ENCODE results near the gene NEU4.
"Not testable (repeated sequence)": the region's sequence is repeated elsewhere in the genome, so short reads cannot be mapped to it uniquely, and the experiment has no call there.

The NEU4 gene

GRCh38 chr2:241812730-241813643 is 4.0 kb downstream of the NEU4 start:
- no peak overlapping the region for H3K4me3 Mint-ChIP-seq

DNA sequence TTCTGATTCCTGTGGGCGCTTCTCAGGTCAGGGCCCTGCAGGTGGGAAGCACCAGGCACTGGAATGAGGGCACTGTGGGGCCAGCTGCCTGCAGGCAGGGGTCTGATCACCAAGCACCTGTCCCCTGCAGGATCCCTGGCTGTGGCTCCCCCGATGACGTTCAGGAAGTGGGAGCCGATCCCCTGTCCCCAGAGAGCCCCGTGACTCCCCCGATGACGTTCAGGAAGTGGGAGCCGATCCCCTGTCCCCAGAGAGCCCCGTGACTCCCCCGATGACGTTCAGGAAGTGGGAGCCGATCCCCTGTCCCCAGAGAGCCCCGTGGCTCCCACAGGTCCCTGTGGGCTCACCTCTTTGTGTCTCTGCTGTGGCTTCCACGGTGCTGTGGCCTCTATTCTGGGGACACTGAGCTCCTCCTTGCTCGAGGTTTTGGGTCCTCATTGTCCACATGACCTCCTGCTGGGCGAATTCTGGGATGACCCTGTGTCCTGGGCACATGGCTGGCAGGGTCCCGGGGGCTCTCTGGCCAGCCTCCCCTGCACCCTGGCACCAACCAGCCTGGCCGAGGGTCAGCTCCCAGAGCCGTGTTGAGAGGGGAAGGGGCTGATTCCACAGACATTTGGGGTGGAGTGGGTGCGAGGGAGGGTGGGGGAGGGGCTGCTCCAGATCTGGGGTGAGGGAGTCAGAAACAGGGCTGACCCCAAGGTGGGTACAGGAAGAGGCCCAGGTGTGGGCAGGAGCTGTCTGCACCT is 4.8 kb downstream of the NEU4 start:
- DNase-seq = peak; percentile 29
- H3K9me3 Mint-ChIP-seq = no peaks in the 10 kb centered on the region
- no peak overlapping the region for H3K27ac Mint-ChIP-seq
- H3K36me3 Mint-ChIP-seq (ENCODE audit: low read depth) = no peaks in the 10 kb centered on the region
- peaks cover 18% of the 10 kb centered on the region for H3K27me3 Mint-ChIP-seq
- H3K4me1 Mint-ChIP-seq (ENCODE audit: low read depth) = peaks cover 8% of the 10 kb centered on the region
- H3K4me3 Mint-ChIP-seq = no peak overlapping the region

More at GRCh38 chr2:241812730-241813643, 4.0 kb downstream of the NEU4 start:
- Mint-ChIP-seq H3K27me3 (peaks cover 23% of the 10 kb centered on the region), H3K9me3 (no peaks in the 10 kb centered on the region), H3K36me3 (ENCODE audit: low read depth) (no peaks in the 10 kb centered on the region), H3K27ac (no peak overlapping the region), H3K4me1 (ENCODE audit: low read depth) (peaks cover 8% of the 10 kb centered on the region)
- no peak for DNase-seq

DNA sequence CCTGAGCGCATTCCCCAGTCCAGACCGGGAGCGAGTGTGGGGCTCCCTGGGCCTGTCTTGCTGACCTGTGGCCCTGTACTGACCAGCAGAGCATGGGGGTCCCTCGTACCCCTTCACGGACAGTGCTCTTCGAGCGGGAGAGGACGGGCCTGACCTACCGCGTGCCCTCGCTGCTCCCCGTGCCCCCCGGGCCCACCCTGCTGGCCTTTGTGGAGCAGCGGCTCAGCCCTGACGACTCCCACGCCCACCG is 5.3 kb downstream of the NEU4 start:
- Mint-ChIP-seq H3K9me3 (no peaks in the 10 kb centered on the region), H3K27ac (no peak overlapping the region), H3K4me1 (ENCODE audit: low read depth) (peaks cover 8% of the 10 kb centered on the region), H3K36me3 (ENCODE audit: low read depth) (no peaks in the 10 kb centered on the region), H3K27me3 (peaks cover 13% of the 10 kb centered on the region), H3K4me3 (no peak overlapping the region)
- no peak for DNase-seq

GRCh38 chr2:241814643-241815476 is 5.9 kb downstream of the NEU4 start:
- no peak overlapping the region for H3K4me3 Mint-ChIP-seq
- H3K36me3 Mint-ChIP-seq (ENCODE audit: low read depth) = no peaks in the 10 kb centered on the region
- no peak for DNase-seq
- H3K4me1 Mint-ChIP-seq (ENCODE audit: low read depth) = peaks cover 8% of the 10 kb centered on the region
- no peak overlapping the region for H3K27ac Mint-ChIP-seq
- peaks cover 13% of the 10 kb centered on the region for H3K27me3 Mint-ChIP-seq
- no peaks in the 10 kb centered on the region for H3K9me3 Mint-ChIP-seq

GRCh38 chr2:241815477-241816430 is 6.8 kb downstream of the NEU4 start:
- Mint-ChIP-seq H3K36me3 (ENCODE audit: low read depth) (no peaks in the 10 kb centered on the region), H3K9me3 (no peaks in the 10 kb centered on the region), H3K4me3 (no peak overlapping the region), H3K4me1 (ENCODE audit: low read depth) (peaks cover 8% of the 10 kb centered on the region), H3K27me3 (peaks cover 13% of the 10 kb centered on the region), H3K27ac (no peak overlapping the region)
- DNase-seq = no peak

DNA sequence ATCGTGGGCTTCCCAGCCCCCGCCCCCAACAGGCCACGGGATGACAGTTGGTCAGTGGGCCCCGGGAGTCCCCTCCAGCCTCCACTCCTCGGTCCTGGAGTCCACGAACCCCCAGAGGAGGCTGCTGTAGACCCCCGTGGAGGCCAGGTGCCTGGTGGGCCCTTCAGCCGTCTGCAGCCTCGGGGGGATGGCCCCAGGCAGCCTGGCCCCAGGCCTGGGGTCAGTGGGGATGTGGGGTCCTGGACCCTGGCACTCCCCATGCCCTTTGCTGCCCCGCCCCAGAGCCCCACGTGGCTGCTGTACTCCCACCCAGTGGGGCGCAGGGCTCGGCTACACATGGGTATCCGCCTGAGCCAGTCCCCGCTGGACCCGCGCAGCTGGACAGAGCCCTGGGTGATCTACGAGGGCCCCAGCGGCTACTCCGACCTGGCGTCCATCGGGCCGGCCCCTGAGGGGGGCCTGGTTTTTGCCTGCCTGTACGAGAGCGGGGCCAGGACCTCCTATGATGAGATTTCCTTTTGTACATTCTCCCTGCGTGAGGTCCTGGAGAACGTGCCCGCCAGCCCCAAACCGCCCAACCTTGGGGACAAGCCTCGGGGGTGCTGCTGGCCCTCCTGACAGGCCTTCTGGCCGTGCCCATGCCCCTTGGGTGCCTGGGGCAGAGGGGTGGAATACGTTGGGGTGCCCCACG is 7.6 kb downstream of the NEU4 start:
- no peak overlapping the region for H3K4me3 Mint-ChIP-seq
- peaks cover 12% of the 10 kb centered on the region for H3K4me1 Mint-ChIP-seq (ENCODE audit: low read depth)
- no peak overlapping the region for H3K27ac Mint-ChIP-seq
- no peaks in the 10 kb centered on the region for H3K36me3 Mint-ChIP-seq (ENCODE audit: low read depth)
- no peak for DNase-seq
- no peaks in the 10 kb centered on the region for H3K9me3 Mint-ChIP-seq
- peaks cover 13% of the 10 kb centered on the region for H3K27me3 Mint-ChIP-seq

DNA sequence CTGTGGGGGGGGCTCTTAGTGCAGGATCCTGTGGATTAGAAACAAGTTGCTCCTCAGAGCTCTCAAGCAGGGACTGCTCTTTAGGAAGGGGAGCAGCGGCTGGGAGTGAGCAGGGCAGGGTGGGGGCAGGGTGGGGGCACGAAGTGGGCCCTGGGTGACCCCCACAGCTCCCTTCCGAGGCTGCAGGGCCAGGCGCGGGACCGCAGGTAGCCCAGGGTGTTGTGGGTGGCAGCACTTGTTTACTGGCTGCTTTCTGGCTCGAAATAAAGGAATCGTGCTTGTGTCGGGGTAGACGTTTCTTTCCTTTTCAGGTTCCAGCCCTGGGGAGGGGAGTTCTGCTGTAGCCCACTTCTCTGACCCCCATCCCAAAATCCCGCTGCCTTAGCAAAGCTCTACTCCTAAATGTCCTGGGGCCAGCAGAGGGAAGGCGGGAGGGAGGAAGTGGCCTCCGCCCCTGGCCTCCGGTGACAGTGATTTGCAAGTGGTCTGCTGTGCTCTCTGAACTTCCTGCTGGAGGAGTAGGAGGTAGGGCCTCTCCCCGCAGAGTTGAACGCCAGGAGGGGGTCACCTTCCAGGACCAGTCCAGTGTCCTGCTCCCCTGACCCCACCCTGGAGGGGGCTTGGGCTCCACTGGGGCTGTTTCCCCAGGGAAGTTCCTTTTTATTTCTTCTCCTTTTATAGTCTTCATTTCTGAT is 8.3 kb downstream of the NEU4 start:
- DNase-seq = no peak
- no peak overlapping the region for H3K27ac Mint-ChIP-seq
- H3K27me3 Mint-ChIP-seq = peaks cover 13% of the 10 kb centered on the region
- H3K36me3 Mint-ChIP-seq (ENCODE audit: low read depth) = no peaks in the 10 kb centered on the region
- H3K4me1 Mint-ChIP-seq (ENCODE audit: low read depth) = peaks cover 14% of the 10 kb centered on the region
- no peak overlapping the region for H3K4me3 Mint-ChIP-seq
- H3K9me3 Mint-ChIP-seq = no peaks in the 10 kb centered on the region

GRCh38 chr2:241817821-241818215 is 8.8 kb downstream of the NEU4 start:
- H3K27me3 Mint-ChIP-seq = peaks cover 13% of the 10 kb centered on the region
- not testable (repeated sequence) for H3K4me3 Mint-ChIP-seq; DNase-seq; H3K9me3 Mint-ChIP-seq; H3K27ac Mint-ChIP-seq; H3K36me3 Mint-ChIP-seq (ENCODE audit: low read depth)
- peaks cover 14% of the 10 kb centered on the region for H3K4me1 Mint-ChIP-seq (ENCODE audit: low read depth)

DNA sequence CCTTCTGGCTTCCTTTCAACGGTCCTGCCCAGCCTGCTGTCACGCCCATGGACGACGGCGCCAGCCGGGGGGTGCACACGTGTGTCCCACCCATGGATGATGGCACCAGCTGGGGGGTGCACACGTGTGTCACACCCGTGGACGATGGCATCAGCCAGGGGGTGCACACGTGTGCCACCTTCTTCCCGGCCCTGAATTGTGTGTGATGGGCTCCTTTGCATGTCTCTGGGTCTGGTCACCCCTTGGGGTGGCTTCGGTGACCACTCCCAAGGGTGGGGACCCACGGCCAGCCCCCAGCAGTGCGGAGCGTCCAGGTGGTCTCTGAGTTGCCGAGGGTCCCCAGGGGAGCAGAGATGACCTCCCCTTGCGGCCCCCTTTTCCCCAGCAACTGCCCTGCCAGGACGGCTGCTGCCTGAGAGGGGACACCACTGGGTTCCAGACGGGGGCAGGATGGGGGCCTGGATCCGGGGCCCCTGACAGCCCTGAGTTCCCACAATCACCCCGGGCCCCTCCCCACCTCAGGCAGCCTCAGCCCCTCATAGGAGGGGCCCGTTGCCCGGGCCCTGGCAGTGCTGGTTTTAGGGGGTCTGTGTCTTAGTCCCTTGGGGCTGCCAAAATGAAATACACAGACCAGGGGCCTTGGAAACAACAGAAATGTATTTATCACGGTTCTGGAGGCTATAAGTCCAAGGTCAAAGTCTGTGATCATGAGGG is 9.4 kb downstream of the NEU4 start:
- DNase-seq = no peak
- no peaks in the 10 kb centered on the region for H3K36me3 Mint-ChIP-seq (ENCODE audit: low read depth)
- H3K4me1 Mint-ChIP-seq (ENCODE audit: low read depth) = peaks cover 14% of the 10 kb centered on the region
- H3K27ac Mint-ChIP-seq = no peak overlapping the region
- H3K27me3 Mint-ChIP-seq = peaks cover 13% of the 10 kb centered on the region
- H3K9me3 Mint-ChIP-seq = no peaks in the 10 kb centered on the region
- no peak overlapping the region for H3K4me3 Mint-ChIP-seq

GRCh38 chr2:241818943-241819270 is 9.9 kb downstream of the NEU4 start:
- no peak for DNase-seq
- Mint-ChIP-seq H3K4me1 (ENCODE audit: low read depth) (peaks cover 15% of the 10 kb centered on the region), H3K27me3 (peaks cover 13% of the 10 kb centered on the region), H3K9me3 (peaks cover 3% of the 10 kb centered on the region), H3K27ac (no peak overlapping the region), H3K36me3 (ENCODE audit: low read depth) (no peaks in the 10 kb centered on the region), H3K4me3 (no peak overlapping the region)

DNA sequence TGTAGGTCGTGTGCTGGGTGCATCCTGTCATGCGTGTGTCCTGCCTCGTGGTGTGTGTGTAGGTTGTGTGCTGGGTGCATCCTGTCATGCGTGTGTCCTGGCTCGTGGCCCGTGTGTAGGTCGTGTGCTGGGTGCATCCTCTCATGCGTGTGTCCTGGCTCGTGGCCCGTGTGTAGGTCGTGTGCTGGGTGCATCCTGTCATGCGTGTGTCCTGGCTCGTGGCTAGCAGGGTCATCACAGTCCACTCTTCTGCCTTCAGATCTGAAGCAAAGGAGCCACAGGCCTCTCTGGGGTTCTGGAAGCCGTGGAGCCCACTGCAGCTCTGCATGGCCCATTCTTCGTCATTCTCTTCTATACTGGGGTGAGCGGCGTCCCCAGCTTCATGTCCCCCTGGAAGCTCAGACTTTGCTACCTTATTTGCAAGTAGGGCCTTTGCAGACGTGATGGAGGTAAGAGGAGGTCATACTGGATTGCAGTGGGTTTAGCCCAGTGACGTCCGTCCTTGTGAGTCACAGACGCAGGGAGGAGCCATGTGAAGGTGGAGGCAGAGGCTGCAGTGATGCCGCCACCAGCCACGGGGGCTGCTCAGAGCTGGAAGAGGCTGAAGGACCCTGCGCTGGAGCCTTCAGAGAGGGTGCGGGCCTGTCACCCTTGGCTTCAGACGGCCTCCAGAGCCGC is 11.1 kb downstream of the NEU4 start:
- not testable (repeated sequence) for H3K36me3 Mint-ChIP-seq (ENCODE audit: low read depth); H3K27ac Mint-ChIP-seq; H3K9me3 Mint-ChIP-seq; DNase-seq; H3K4me3 Mint-ChIP-seq
- Mint-ChIP-seq H3K27me3 (peaks cover 12% of the 10 kb centered on the region), H3K4me1 (ENCODE audit: low read depth) (peaks cover 14% of the 10 kb centered on the region)

- H3K27me3 Mint-ChIP-seq = peaks cover 11% of the 10 kb centered on the region
- no peak for DNase-seq
- no peaks in the 10 kb centered on the region for H3K36me3 Mint-ChIP-seq (ENCODE audit: low read depth)
- peaks cover 6% of the 10 kb centered on the region for H3K9me3 Mint-ChIP-seq
- H3K4me1 Mint-ChIP-seq (ENCODE audit: low read depth) = peaks cover 14% of the 10 kb centered on the region
- H3K4me3 Mint-ChIP-seq = no peak overlapping the region
- H3K27ac Mint-ChIP-seq = no peak overlapping the region
Observed at GRCh38 chr2:241820625-241821384, 11.8 kb downstream of the NEU4 start.
